ENCODE measurements around the gene GPR146.

- TF ChIP-seq, protein P1, sequence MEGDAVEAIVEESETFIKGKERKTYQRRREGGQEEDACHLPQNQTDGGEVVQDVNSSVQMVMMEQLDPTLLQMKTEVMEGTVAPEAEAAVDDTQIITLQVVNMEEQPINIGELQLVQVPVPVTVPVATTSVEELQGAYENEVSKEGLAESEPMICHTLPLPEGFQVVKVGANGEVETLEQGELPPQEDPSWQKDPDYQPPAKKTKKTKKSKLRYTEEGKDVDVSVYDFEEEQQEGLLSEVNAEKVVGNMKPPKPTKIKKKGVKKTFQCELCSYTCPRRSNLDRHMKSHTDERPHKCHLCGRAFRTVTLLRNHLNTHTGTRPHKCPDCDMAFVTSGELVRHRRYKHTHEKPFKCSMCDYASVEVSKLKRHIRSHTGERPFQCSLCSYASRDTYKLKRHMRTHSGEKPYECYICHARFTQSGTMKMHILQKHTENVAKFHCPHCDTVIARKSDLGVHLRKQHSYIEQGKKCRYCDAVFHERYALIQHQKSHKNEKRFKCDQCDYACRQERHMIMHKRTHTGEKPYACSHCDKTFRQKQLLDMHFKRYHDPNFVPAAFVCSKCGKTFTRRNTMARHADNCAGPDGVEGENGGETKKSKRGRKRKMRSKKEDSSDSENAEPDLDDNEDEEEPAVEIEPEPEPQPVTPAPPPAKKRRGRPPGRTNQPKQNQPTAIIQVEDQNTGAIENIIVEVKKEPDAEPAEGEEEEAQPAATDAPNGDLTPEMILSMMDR (conservative IDR thresholded peaks at IDR 0.05 in 1 of 2, IDR thresholded peaks at IDR 0.05 in 1 of 2; ENCODE audit: low read depth in 1 of 2, low read length in 2 of 2) = no peak
- TF ChIP-seq EZH2 (IDR thresholded peaks at IDR 0.05; ENCODE audit: low read length, missing control alignments) = no peak
Observed at GRCh38 chr7:1087465-1087814, 43.1 kb downstream of the GPR146 start.
